Measurements from ENCODE around the gene FLT3LG. TPM values are rescaled to one million over a fixed set of nuclear protein-coding genes. Genes with fewer than 3 reads are reported as not detected.

Gene FLT3LG
- total and polyA plus RNA-seq, 2 of the 8 experiments (the other 6 are each of a cell fraction or from before 2014, with no cell fraction given), result 1.6 to 3.2 TPM

DNA sequence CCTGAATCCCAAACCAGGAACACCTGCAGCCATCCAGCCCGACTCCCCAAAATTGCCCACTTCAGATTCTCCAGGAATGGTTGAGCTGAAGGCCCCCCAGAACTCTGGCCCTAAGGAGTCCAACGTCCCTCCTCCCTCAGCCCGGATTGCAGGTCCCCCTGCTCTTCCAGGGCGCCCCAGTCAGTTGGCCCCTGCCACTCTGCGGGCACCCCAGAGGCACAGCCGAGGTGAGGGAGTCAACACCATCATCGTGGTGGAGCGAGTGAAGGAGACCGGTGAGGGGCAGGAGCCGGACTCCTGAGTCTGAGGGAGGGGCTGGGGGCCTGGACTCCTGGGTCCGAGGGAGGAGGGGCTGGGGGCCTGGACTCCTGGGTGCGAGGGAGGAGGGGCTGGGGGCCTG, 46.7 kb upstream of the FLT3LG start (continued):
- no peak for TF ChIP-seq RFX5 (IDR thresholded peaks at IDR 0.05; ENCODE audit: borderline replicate concordance, low read depth, low read length)
- TF ChIP-seq BCL11A (IDR thresholded peaks at IDR 0.05; ENCODE audit: low read depth in 2 of 2, low read length in 2 of 2), result no peak
- no peak for TF ChIP-seq GTF2F1 (IDR thresholded peaks at IDR 0.05; ENCODE audit: borderline replicate concordance, low read depth, low read length)
- TF ChIP-seq NRF1 (IDR thresholded peaks at IDR 0.05; ENCODE audit: low read depth, low read length), result no peak
- TF ChIP-seq RXRA (IDR thresholded peaks at IDR 0.05; ENCODE audit: insufficient read depth, low read depth, low read length), result no peak
- TF ChIP-seq EGR1 (IDR thresholded peaks at IDR 0.05; ENCODE audit: borderline replicate concordance, low read depth, low read length), result no peak

Data from H1 (cell line).